ENCODE results near the gene TGFB1. TPM values are rescaled to one million over a fixed set of nuclear protein-coding genes. Genes with fewer than 3 reads are reported as not detected.

Gene TGFB1
- total RNA-seq, 6 experiments from 2014 or later = 150 to 163 (median 158) TPM

GRCh38 chr19:41322451-41322850 is 31.3 kb downstream of the TGFB1 start:
- no peaks in the 10 kb centered on the region for H3K9me3 Mint-ChIP-seq
- H3K27me3 Mint-ChIP-seq (ENCODE audit: insufficient read depth) = peaks cover 11% of the 10 kb centered on the region
- H3K4me3 Mint-ChIP-seq = peak overlapping the region; percentile 76
- no peak for DNase-seq
- peaks cover 35% of the 10 kb centered on the region for H3K36me3 Mint-ChIP-seq (ENCODE audit: low read depth)
- H3K4me1 Mint-ChIP-seq (ENCODE audit: low read depth) = peaks cover 66% of the 10 kb centered on the region
- TF ChIP-seq, protein P1, sequence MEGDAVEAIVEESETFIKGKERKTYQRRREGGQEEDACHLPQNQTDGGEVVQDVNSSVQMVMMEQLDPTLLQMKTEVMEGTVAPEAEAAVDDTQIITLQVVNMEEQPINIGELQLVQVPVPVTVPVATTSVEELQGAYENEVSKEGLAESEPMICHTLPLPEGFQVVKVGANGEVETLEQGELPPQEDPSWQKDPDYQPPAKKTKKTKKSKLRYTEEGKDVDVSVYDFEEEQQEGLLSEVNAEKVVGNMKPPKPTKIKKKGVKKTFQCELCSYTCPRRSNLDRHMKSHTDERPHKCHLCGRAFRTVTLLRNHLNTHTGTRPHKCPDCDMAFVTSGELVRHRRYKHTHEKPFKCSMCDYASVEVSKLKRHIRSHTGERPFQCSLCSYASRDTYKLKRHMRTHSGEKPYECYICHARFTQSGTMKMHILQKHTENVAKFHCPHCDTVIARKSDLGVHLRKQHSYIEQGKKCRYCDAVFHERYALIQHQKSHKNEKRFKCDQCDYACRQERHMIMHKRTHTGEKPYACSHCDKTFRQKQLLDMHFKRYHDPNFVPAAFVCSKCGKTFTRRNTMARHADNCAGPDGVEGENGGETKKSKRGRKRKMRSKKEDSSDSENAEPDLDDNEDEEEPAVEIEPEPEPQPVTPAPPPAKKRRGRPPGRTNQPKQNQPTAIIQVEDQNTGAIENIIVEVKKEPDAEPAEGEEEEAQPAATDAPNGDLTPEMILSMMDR (IDR thresholded peaks at IDR 0.05) = no peak
- H3K27ac Mint-ChIP-seq = peak overlapping the region; percentile 98

DNA sequence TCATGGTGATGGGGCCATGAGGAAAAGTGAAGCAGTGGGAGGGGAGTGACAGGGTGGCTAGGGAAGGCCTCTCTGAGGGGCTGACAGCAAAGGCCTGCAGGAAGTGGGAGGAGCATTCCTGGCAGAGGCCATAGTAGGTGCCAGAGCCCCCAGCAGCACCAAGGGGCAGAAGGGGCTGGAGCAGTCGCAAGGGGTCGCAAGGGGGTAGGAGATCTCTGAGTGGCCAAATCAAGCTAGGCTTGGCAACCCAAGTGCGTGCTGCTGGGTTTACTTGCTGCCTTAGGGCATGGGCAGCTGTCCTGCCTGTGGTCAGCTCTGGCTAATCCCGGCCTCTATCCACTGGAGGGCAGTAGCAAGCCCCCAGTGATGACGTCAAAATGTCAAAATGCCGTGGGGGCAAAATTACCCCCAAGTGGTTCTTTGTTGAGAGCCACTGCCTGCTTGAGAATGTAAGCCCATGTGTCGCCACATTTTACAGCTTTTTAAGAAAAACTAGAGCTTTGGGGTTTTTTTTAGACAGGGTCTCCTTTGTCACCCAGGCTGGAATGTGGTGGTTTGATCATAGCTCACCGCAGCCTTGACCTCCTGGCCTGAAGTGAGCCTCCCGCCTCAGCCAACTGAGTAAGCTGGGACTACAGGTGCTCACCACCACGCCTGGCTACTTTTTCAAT is 32.0 kb downstream of the TGFB1 start:
- Mint-ChIP-seq H3K4me3 (peak overlapping the region; percentile 76), H3K36me3 (ENCODE audit: low read depth) (peaks cover 37% of the 10 kb centered on the region), H3K27ac (peak overlapping the region; percentile 98), H3K4me1 (ENCODE audit: low read depth) (peaks cover 64% of the 10 kb centered on the region), H3K9me3 (no peaks in the 10 kb centered on the region), H3K27me3 (ENCODE audit: insufficient read depth) (peaks cover 13% of the 10 kb centered on the region)
- DNase-seq = peak; percentile 86
- TF ChIP-seq, protein P1 (IDR thresholded peaks at IDR 0.05) = peak; percentile 90

GRCh38 chr19:41321204-41321599 is 32.5 kb downstream of the TGFB1 start:
- Mint-ChIP-seq H3K9me3 (no peaks in the 10 kb centered on the region), H3K27ac (peak overlapping the region; percentile 98), H3K4me1 (ENCODE audit: low read depth) (peaks cover 59% of the 10 kb centered on the region), H3K4me3 (0 out of 2 replicates have a peak overlapping the region, but pooled peaks have one; percentile 76), H3K27me3 (ENCODE audit: insufficient read depth) (peaks cover 13% of the 10 kb centered on the region), H3K36me3 (ENCODE audit: low read depth) (peaks cover 42% of the 10 kb centered on the region)
- TF ChIP-seq, protein P1 (IDR thresholded peaks at IDR 0.05) = no peak
- no peak for DNase-seq

DNA sequence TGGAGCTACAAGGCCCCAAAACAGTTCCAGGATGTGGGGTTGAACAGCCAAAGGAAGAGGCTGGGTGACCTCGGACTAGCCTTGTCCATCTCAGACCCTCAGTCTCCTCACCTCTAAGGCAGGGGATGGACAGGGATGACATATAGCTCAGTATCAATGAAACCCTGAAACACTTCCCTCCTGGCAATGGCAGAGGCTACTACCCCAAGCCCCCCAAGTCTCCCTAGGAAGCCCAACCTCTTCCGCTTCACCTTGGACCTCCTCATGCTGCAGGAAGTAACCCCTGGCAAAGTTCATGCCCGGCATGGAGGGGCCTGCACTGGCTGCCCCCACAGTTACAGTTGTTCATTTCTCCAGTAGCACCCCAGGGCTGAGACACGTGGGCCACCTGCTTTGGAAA is 33.2 kb downstream of the TGFB1 start:
- peaks cover 45% of the 10 kb centered on the region for H3K36me3 Mint-ChIP-seq (ENCODE audit: low read depth)

GRCh38 chr19:41320185-41320518 is 33.6 kb downstream of the TGFB1 start:
- no peak for DNase-seq
- Mint-ChIP-seq H3K27ac (no peak overlapping the region), H3K9me3 (no peaks in the 10 kb centered on the region), H3K36me3 (ENCODE audit: low read depth) (peaks cover 45% of the 10 kb centered on the region), H3K4me1 (ENCODE audit: low read depth) (peaks cover 50% of the 10 kb centered on the region), H3K27me3 (ENCODE audit: insufficient read depth) (peaks cover 13% of the 10 kb centered on the region), H3K4me3 (no peak overlapping the region)
- TF ChIP-seq, protein P1 (IDR thresholded peaks at IDR 0.05) = no peak

More for the DNA sequence above, 33.2 kb downstream of the TGFB1 start:
- peaks cover 54% of the 10 kb centered on the region for H3K4me1 Mint-ChIP-seq (ENCODE audit: low read depth)
- H3K4me3 Mint-ChIP-seq = no peak overlapping the region
- TF ChIP-seq, protein P1 (IDR thresholded peaks at IDR 0.05) = no peak
- H3K27ac Mint-ChIP-seq = peak overlapping the region; percentile 38; the same call in 1 of the 2 replicates
- DNase-seq = no peak
- H3K27me3 Mint-ChIP-seq (ENCODE audit: insufficient read depth) = peaks cover 13% of the 10 kb centered on the region
- no peaks in the 10 kb centered on the region for H3K9me3 Mint-ChIP-seq

Data from HFFc6 (cell line).